Loucy (cell line): ENCODE results near the gene MXRA8.

Source experiments
- H2AFZ ChIP-seq: fragments of 200-600 bp; sonication (generic); 2 replicates; pipeline ENCODE4 v1.6.0; 2016; ENCODE audit warnings: antibody characterized with exemption, mild to moderate bottlenecking, low read length, moderate library complexity
- H3F3A ChIP-seq: fragments of 200-600 bp; 2 replicates; pipeline ENCODE4 v1.6.0; 2016; ENCODE audit warnings: antibody characterized with exemption, low read depth, mild to moderate bottlenecking
- H3K27me3 ChIP-seq: fragments of 200-600 bp; sonication (generic); 2 replicates; pipeline ENCODE4 v1.6.1; 2014; ENCODE audit warnings: low read length, mild to moderate bottlenecking; ENCODE audit not compliant: insufficient read depth, poor library complexity, severe bottlenecking
- H3K36me3 ChIP-seq: fragments of 200-600 bp; sonication (generic); 2 replicates; pipeline ENCODE4 v1.6.1; 2016; ENCODE audit warnings: low read length; ENCODE audit not compliant: insufficient read depth
- H3K4me1 ChIP-seq: fragments of 200-600 bp; sonication (generic); 2 replicates; pipeline ENCODE4 v1.5.1; 2014; ENCODE audit warnings: low read length, mild to moderate bottlenecking; ENCODE audit not compliant: insufficient read depth, poor library complexity, severe bottlenecking
- H3K4me2 ChIP-seq: fragments of 200-600 bp; sonication (generic); 2 replicates; pipeline ENCODE4 v1.6.0; 2014; ENCODE audit warnings: antibody characterized with exemption, low read length, low read depth, mild to moderate bottlenecking; ENCODE audit not compliant: poor library complexity, severe bottlenecking
- H3K4me3 ChIP-seq: fragments of 200-600 bp; sonication (generic); 2 replicates; pipeline ENCODE4 v1.5.1; 2014; ENCODE audit warnings: low read length, mild to moderate bottlenecking, mixed read lengths; ENCODE audit not compliant: poor library complexity, severe bottlenecking
- H3K79me2 ChIP-seq: fragments of 200-600 bp; sonication (generic); 2 replicates; pipeline ENCODE4 v1.6.1; 2014; ENCODE audit warnings: low read length; ENCODE audit not compliant: insufficient read depth
- H3K9ac ChIP-seq: fragments of 200-600 bp; sonication (generic); 2 replicates; pipeline ENCODE4 v1.6.0; 2014; ENCODE audit warnings: mild to moderate bottlenecking, low read depth, low read length, moderate library complexity; ENCODE audit not compliant: poor library complexity, severe bottlenecking
- H3K9me2 ChIP-seq: fragments of 200-600 bp; sonication (generic); replicated peaks from 2 replicates; pipeline ENCODE4 v1.6.1; 2016; ENCODE audit warnings: low read depth, low read length, mixed read lengths
- H3K9me3 ChIP-seq: fragments of 200-600 bp; sonication (generic); 2 replicates; pipeline ENCODE4 v1.6.1; 2014; ENCODE audit warnings: mild to moderate bottlenecking, antibody characterized with exemption, low read length, low read depth; ENCODE audit not compliant: insufficient read depth
- H4K20me1 ChIP-seq: fragments of 200-600 bp; sonication (generic); 2 replicates; pipeline ENCODE4 v1.6.0; 2014; ENCODE audit warnings: antibody characterized with exemption, low read length, mild to moderate bottlenecking; ENCODE audit not compliant: insufficient read depth, poor library complexity, severe bottlenecking
- CTCF ChIP-seq: fragments of 200-600 bp; sonication (generic); conservative IDR thresholded peaks from 2 replicates; pipeline ENCODE4 v1.5.1; 2014; ENCODE audit warnings: mild to moderate bottlenecking, antibody characterized with exemption, low read length
- EZH2phosphoT487 ChIP-seq: fragments of 200-600 bp; IDR thresholded peaks from 2 replicates; pipeline ENCODE4 v1.6.1; 2018; ENCODE audit warnings: antibody characterized with exemption, mild to moderate bottlenecking, moderate library complexity, borderline replicate concordance

The MXRA8 gene

GRCh38 chr1:1397839-1398523 lies 39.6 kb upstream of the MXRA8 start:
- Histone ChIP-seq H3K36me3 (peaks cover 49% of the 10 kb centered on the region; the same call in 1 of the 2 replicates), H3F3A (no peaks in the 10 kb centered on the region), H3K9me2 (no peaks in the 10 kb centered on the region), H3K9me3 (no peaks in the 10 kb centered on the region), H3K79me2 (peaks cover 86% of the 10 kb centered on the region), H3K4me1 (peaks cover 37% of the 10 kb centered on the region), H2AFZ (no peak overlapping the region), H3K9ac (peak overlapping the region; percentile 92), H3K27me3 (peaks cover 6% of the 10 kb centered on the region), H4K20me1 (peaks cover 44% of the 10 kb centered on the region), H3K4me3 (peak overlapping the region; percentile 87), H3K4me2 (peak overlapping the region; percentile 98)
- TF ChIP-seq EZH2phosphoT487 (no peak), CTCF (no peak)

DNA sequence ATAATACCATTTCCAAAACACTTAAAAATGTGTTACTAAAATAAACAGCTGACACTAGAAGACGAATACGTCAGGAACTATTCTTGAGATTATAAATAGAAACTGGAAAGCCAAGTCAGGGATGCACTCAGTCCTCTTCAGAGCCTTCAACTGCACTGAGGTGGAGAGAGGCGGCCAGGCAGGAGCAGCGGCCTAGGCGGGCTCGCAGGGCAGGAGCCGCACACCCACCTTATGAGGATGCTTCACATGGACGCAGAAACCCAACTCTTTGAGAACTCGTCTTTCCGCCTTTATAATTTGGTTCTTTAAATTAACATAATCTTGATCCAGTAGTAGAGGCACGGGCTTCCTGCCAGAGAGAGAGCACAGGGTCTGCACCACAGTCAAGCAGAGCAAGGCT lies 36.8 kb upstream of the MXRA8 start:
- H3K27me3 ChIP-seq, result peaks cover 6% of the 10 kb centered on the region
- H4K20me1 ChIP-seq, result peaks cover 26% of the 10 kb centered on the region
- H3K36me3 ChIP-seq, result peaks cover 60% of the 10 kb centered on the region; the same call in 1 of the 2 replicates
- peak overlapping the region; percentile 27 for H3K4me2 ChIP-seq
- no peaks in the 10 kb centered on the region for H3K9me2 ChIP-seq
- TF ChIP-seq EZH2phosphoT487 (no peak), CTCF (no peak)
- no peak overlapping the region for H3K4me3 ChIP-seq
- H3K9me3 ChIP-seq, result no peaks in the 10 kb centered on the region
- no peak overlapping the region for H3K9ac ChIP-seq
- peaks cover 70% of the 10 kb centered on the region for H3K79me2 ChIP-seq
- H3K4me1 ChIP-seq, result peaks cover 19% of the 10 kb centered on the region
- H2AFZ ChIP-seq, result no peak overlapping the region
- peaks cover 4% of the 10 kb centered on the region; the same call in 1 of the 2 replicates for H3F3A ChIP-seq

GRCh38 chr1:1394116-1394515 lies 35.8 kb upstream of the MXRA8 start:
- no peak for TF ChIP-seq CTCF
- no peak for TF ChIP-seq EZH2phosphoT487
- H3F3A ChIP-seq, result peaks cover 4% of the 10 kb centered on the region; the same call in 1 of the 2 replicates
- no peak overlapping the region for H2AFZ ChIP-seq
- peaks cover 22% of the 10 kb centered on the region for H4K20me1 ChIP-seq
- H3K9me2 ChIP-seq, result no peaks in the 10 kb centered on the region
- no peak overlapping the region for H3K4me2 ChIP-seq
- H3K36me3 ChIP-seq, result peaks cover 71% of the 10 kb centered on the region; the same call in 1 of the 2 replicates
- no peak overlapping the region for H3K9ac ChIP-seq
- peaks cover 63% of the 10 kb centered on the region for H3K79me2 ChIP-seq
- no peak overlapping the region for H3K4me3 ChIP-seq
- peaks cover 6% of the 10 kb centered on the region for H3K27me3 ChIP-seq
- H3K9me3 ChIP-seq, result no peaks in the 10 kb centered on the region
- peaks cover 18% of the 10 kb centered on the region for H3K4me1 ChIP-seq
